ENCODE measurements around the gene HOXD3.

- TF ChIP-seq CTCF (IDR thresholded peaks at IDR 0.05) (no peak), RCOR1 (IDR thresholded peaks at IDR 0.05; ENCODE audit: low read length) (no peak), SIN3A (IDR thresholded peaks at IDR 0.05; ENCODE audit: borderline replicate concordance, low read depth, low read length) (no peak), TEAD4 (IDR thresholded peaks at IDR 0.05; ENCODE audit: borderline replicate concordance, insufficient read depth) (no peak), CHD2 (IDR thresholded peaks at IDR 0.05; ENCODE audit: low read length, partially characterized antibody) (no peak), USF2 (IDR thresholded peaks at IDR 0.05; ENCODE audit: borderline replicate concordance, low read depth, low read length) (no peak), RAD21 (IDR thresholded peaks at IDR 0.05; ENCODE audit: low read length) (no peak), SMC3 (IDR thresholded peaks at IDR 0.05; ENCODE audit: low read depth, low read length) (no peak), REST (IDR thresholded peaks at IDR 0.05; ENCODE audit: low read depth, low read length) (no peak), EP300 (IDR thresholded peaks at IDR 0.05; ENCODE audit: borderline replicate concordance in 1 of 2, low read depth in 1 of 2, low read length in 1 of 2) (no peak)
- TF ChIP-seq, protein P1, sequence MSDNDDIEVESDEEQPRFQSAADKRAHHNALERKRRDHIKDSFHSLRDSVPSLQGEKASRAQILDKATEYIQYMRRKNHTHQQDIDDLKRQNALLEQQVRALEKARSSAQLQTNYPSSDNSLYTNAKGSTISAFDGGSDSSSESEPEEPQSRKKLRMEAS (IDR thresholded peaks at IDR 0.05; ENCODE audit: low read depth) = no peak
Observed at GRCh38 chr2:176142281-176142680, 14.8 kb upstream of the HOXD3 start.
